GM12878 (cell line): ENCODE measurements around the gene ABCA3. TPM values are rescaled to one million over a fixed set of nuclear protein-coding genes. Genes with fewer than 3 reads are reported as not detected.
"Not testable (repeated sequence)": the region's sequence is repeated elsewhere in the genome, so short reads cannot be mapped to it uniquely, and the experiment has no call there.

Experiments used
- ATAC-seq: fragments of 200-7000 bp; cut with Tn5 transposase; 3 replicates; pipeline ENCODE4 v1.9.1; 2020; ENCODE audit warnings: mild to moderate bottlenecking, moderate library complexity
- BruUV-seq: library from RNA; stranded (reverse); fragments of 400-500 nt; replicated peaks from 2 replicates; lab custom pipeline; 2021; lab: Mats Ljungman, UMichigan
- CTCF ChIA-PET: fragments of 300-600 bp; sonication (Branson Sonifier 250); formaldehyde crosslinking; extraction: SDS; loops from one replicate; lab custom pipeline; 2021; ENCODE audit warnings: inconsistent platforms; lab: Yijun Ruan, JAX
- POLR2A ChIA-PET: fragments of 350-600 bp; formaldehyde crosslinking; extraction: SDS; loops from one replicate; lab custom pipeline; 2021; ENCODE audit warnings: inconsistent platforms; lab: Charles Lee
- RAD21 ChIA-PET: fragments of 300-600 bp; sonication (Branson Sonifier 250); formaldehyde crosslinking; loops from one replicate; lab custom pipeline; 2023; ENCODE audit warnings: antibody characterized with exemption; ENCODE audit not compliant: unreplicated experiment; lab: Charles Lee
- SMC1A ChIA-PET: fragments of 300-600 bp; sonication (Branson Sonifier 250); formaldehyde crosslinking; loops from one replicate; lab custom pipeline; 2023; ENCODE audit not compliant: unreplicated experiment, uncharacterized antibody; lab: Charles Lee
- DNase-seq: peaks from one replicate; pipeline ENCODE4 v3.0.0-alpha.2; 2011; ENCODE audit warnings: low read depth, low spot score
- FAIRE-seq: peaks from 3 replicates; lab custom pipeline; 2011; peaks lifted over from hg19 to GRCh38; lab: Jason Lieb, UNC
- H2AFZ ChIP-seq: 2 replicates; pipeline ENCODE4 v1.6.0; 2011; ENCODE audit warnings: low read depth, low read length, control low read depth; ENCODE audit not compliant: control insufficient read depth
- H3K27ac ChIP-seq: 2 replicates; pipeline ENCODE4 v1.5.1; 2011; ENCODE audit warnings: control low read depth; ENCODE audit not compliant: control insufficient read depth, insufficient read depth
- H3K27me3 ChIP-seq, 2 experiments: replicated peaks in 1 of 2; 2 replicates each; pipeline versions ENCODE4 v1.6.0 to v1.6.1; 2011; ENCODE audit warnings: low read length in 1 of 2; ENCODE audit not compliant: control insufficient read depth in 2 of 2, insufficient read depth in 2 of 2
- H3K36me3 ChIP-seq, 2 experiments: 2 replicates each; pipeline ENCODE4 v1.5.1; 2011; ENCODE audit warnings: low read length in 1 of 2; ENCODE audit not compliant: control insufficient read depth in 2 of 2, insufficient read depth in 2 of 2
- H3K4me1 ChIP-seq: 2 replicates; pipeline ENCODE4 v1.6.1; 2011; ENCODE audit warnings: mild to moderate bottlenecking, low read length, moderate library complexity, mixed read lengths; ENCODE audit not compliant: control insufficient read depth, insufficient read depth
- H3K4me2 ChIP-seq: 2 replicates; pipeline ENCODE4 v1.6.0; 2011; ENCODE audit warnings: control low read depth; ENCODE audit not compliant: control insufficient read depth, insufficient read depth
- H3K4me3 ChIP-seq: fragments of 200-600 bp; sonication (generic); 2 replicates; pipeline ENCODE4 v1.5.1; 2016
- H3K79me2 ChIP-seq: 2 replicates; pipeline ENCODE4 v1.6.0; 2011; ENCODE audit warnings: low read length; ENCODE audit not compliant: control insufficient read depth, insufficient read depth
- H3K9ac ChIP-seq: 2 replicates; pipeline ENCODE4 v1.8.0; 2011; ENCODE audit warnings: low read length, control low read depth, mixed read lengths; ENCODE audit not compliant: control insufficient read depth, insufficient read depth
- H3K9me3 ChIP-seq: replicated peaks from 3 replicates; pipeline ENCODE4 v1.5.1; 2011; ENCODE audit warnings: mild to moderate bottlenecking, low read length; ENCODE audit not compliant: control insufficient read depth, insufficient read depth
- H4K20me1 ChIP-seq: 2 replicates; pipeline ENCODE4 v1.6.0; 2011; ENCODE audit not compliant: control insufficient read depth, insufficient read depth
- BMI1 ChIP-seq: fragments of 450-650 bp; IDR thresholded peaks from 2 replicates; pipeline ENCODE4 v1.6.1; 2016; ENCODE audit warnings: mild to moderate bottlenecking, moderate library complexity, borderline replicate concordance
- CBX3 ChIP-seq: fragments of 200-600 bp; sonication (generic); IDR thresholded peaks from 2 replicates; pipeline ENCODE4 v1.6.1; 2016; ENCODE audit warnings: low read depth, borderline replicate concordance
- HDAC2 ChIP-seq: fragments of 200-600 bp; sonication (generic); IDR thresholded peaks from 2 replicates; pipeline ENCODE4 v1.6.1; 2017
- RELA ChIP-seq: fragments of 450-650 bp; IDR thresholded peaks from 2 replicates; pipeline ENCODE4 v1.8.0; 2014; ENCODE audit warnings: borderline replicate concordance; ENCODE audit not compliant: partially characterized antibody
- SIN3A ChIP-seq: IDR thresholded peaks from 2 replicates; pipeline ENCODE4 v1.6.1; 2012; ENCODE audit warnings: low read depth, low read length, improper control_type of control experiment
- SREBF2 ChIP-seq: IDR thresholded peaks from 2 replicates; pipeline ENCODE4 v1.6.1; 2012; ENCODE audit warnings: mild to moderate bottlenecking, low read length
- whole genome bisulfite sequencing: methylation state at CpG from one replicate; pipeline ENCODE4 v1.1.6; 2016; ENCODE audit warnings: low lambda C conversion rate; ENCODE audit not compliant: insufficient replicate concordance, insufficient coverage; ENCODE audit errors: missing lambda C conversion rate; 5-methylcytosine and 5-hydroxymethylcytosine counted together
- in situ Hi-C: fragments of 300-500 bp; cut with MboI; formaldehyde crosslinking; loops from 9 replicates; pipeline ENCODE4 v1.14.3; 2018; ENCODE audit warnings: mixed read lengths
- intact Hi-C: fragments of 100-400 bp; cut with micrococcal nuclease; formaldehyde crosslinking; loops from one replicate; pipeline ENCODE4 v1.14.2; 2022; ENCODE audit not compliant: unreplicated experiment
- polyA plus RNA-seq, 11 experiments: library from polyadenylated mRNA; depleted of rRNA in 4 of 11; unstranded in 6 of 11; stranded (reverse) in 5 of 11; fragments of >200 nt; fragmentation: Nextera tagmentation in 4 of 11; fragmentation: Illumina TruSeq in 1 of 11; extraction: Ambion mirVana in 4 of 11; extraction: Trizol in 1 of 11; gene quantifications; 1 replicate in 1 of 11; 2 replicates in 10 of 11; pipeline versions ENCODE4 v1.2.1 to v1.2.3, GENCODE V29; 2011 to 2016; ENCODE audit warnings: inconsistent platforms in 2 of 11, missing spikeins in 2 of 11, low read depth in 1 of 11
- total RNA-seq, 4 experiments: library from RNA; depleted of rRNA in 3 of 4; stranded (reverse); fragments of >200 nt in 3 of 4; fragmentation: Illumina TruSeq in 1 of 4; extraction: Trizol in 1 of 4; gene quantifications; 2 replicates each; pipeline versions ENCODE4 v1.2.1 to v1.2.3, GENCODE V29; 2013 to 2021

Gene ABCA3
- total and polyA plus RNA-seq, 10 of the 15 experiments (the other 5 are each of a cell fraction or from before 2014, with no cell fraction given) = 0.71 to 17.6 (median 6.7) TPM

DNA sequence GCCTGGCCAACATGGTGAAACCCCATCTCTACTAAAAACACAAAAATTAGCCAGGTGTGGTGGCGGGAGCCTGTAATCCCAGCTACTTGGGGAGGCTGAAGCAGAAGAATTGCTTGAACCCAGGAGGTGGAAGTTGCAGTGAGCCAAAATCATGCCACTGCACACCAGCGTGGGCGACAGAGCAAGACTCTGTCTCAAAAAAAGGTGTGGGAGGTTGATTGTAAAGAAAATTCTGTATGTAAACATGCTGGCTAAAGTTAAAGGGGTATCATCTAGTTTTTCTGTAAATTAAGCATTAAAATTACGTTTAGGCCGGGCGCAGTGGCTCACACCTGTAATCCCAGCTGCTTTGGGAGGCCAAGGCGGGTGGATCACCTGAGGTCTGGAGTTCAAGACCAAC lies 82.0 kb downstream of the ABCA3 start:
- intact Hi-C loops = not testable (repeated sequence)
- CTCF ChIA-PET = interaction anchor here (0.7 to 1.7 kb wide), 2 partner anchors 64 to 833 kb away, joined by 3 to 5 read pairs; no protein-coding TSS in a partner anchor

GRCh38 chr16:2257726-2258125 lies 82.8 kb downstream of the ABCA3 start:
- Histone ChIP-seq H3K36me3 (peaks cover 33 to 50% of the 10 kb centered on the region in 2 experiments), H3K4me3 (no peak overlapping the region), H3K4me1 (no peaks in the 10 kb centered on the region), H3K4me2 (no peak overlapping the region), H3K9me3 (no peaks in the 10 kb centered on the region), H4K20me1 (no peaks in the 10 kb centered on the region), H3K79me2 (peaks cover 2% of the 10 kb centered on the region; the same call in 1 of the 2 replicates), H3K9ac (no peak overlapping the region), H2AFZ (no peak overlapping the region), H3K27ac (no peak overlapping the region), H3K27me3 (no peaks in the 10 kb centered on the region)
- FAIRE-seq (no peak), DNase-seq (no peak), ATAC-seq (no peak)
- ChIA-PET POLR2A (no interaction called here), CTCF (interaction anchor here (0.7 to 1.7 kb wide), 3 partner anchors 63 to 317 kb away, joined by 3 to 5 read pairs (median 3); no protein-coding TSS in a partner anchor), RAD21 (no interaction called here), SMC1A (no interaction called here)
- WGBS = 98% methylated on average over 6 of the region's 6 CpGs
- in situ Hi-C loops = no loop called here
- intact Hi-C loops = no loop called here
- TF ChIP-seq SIN3A (no peak), BMI1 (no peak), CBX3 (no peak), SREBF2 (no peak), RELA (no peak), HDAC2 (no peak)
- no TSS peak for BruUV-seq

More for the DNA sequence above, 82.0 kb downstream of the ABCA3 start:
- in situ Hi-C loops, H3K9me3 ChIP-seq, RAD21 ChIA-PET, H3K79me2 ChIP-seq, H2AFZ ChIP-seq, H3K27me3 ChIP-seq, DNase-seq, H4K20me1 ChIP-seq, FAIRE-seq, H3K4me1 ChIP-seq, H3K27ac ChIP-seq, BruUV-seq, H3K9ac ChIP-seq, H3K4me2 ChIP-seq, ATAC-seq, H3K4me3 ChIP-seq: not testable (repeated sequence)
- ChIA-PET POLR2A (interaction anchor here (0.6 kb wide), 1 partner anchor 37 kb away, joined by 4 read pairs; no protein-coding TSS in a partner anchor), SMC1A (interaction anchor here (1.2 kb wide), 1 partner anchor 21 kb away, joined by 3 read pairs; no protein-coding TSS in a partner anchor)
- 95% methylated on average over 7 of the region's 7 CpGs for WGBS
- H3K36me3 ChIP-seq = peaks cover 39 to 54% of the 10 kb centered on the region in 2 experiments
